Prostate gland (tissue), 2 donors: ENCODE data around the gene TACC2. TPM values are rescaled to one million over a fixed set of nuclear protein-coding genes. Genes with fewer than 3 reads are reported as not detected.

Experiments used
- DNase-seq: peaks from one replicate; pipeline ENCODE4 v3.0.0-alpha.2; 2019; ENCODE audit warnings: low spot score
- H3K27ac ChIP-seq, 2 donors: fragments of 200-600 bp; sonication (generic); 2 replicates each; pipeline ENCODE4 v1.5.1; 2017 to 2019
- H3K27me3 ChIP-seq: fragments of 200-600 bp; sonication (generic); replicated peaks from 2 replicates; pipeline ENCODE4 v1.5.1; 2019; ENCODE audit not compliant: insufficient read depth
- H3K36me3 ChIP-seq, 2 donors: fragments of 200-600 bp; sonication (generic); 1 replicate in 1 of 2; 2 replicates in 1 of 2; pipeline versions ENCODE4 v1.5.1 to v1.8.1; 2017 to 2019
- H3K4me1 ChIP-seq: fragments of 200-600 bp; sonication (generic); replicated peaks from 2 replicates; pipeline ENCODE4 v1.5.1; 2019
- H3K4me3 ChIP-seq, 2 donors: fragments of 200-600 bp; sonication (generic); 2 replicates each; pipeline ENCODE4 v1.5.1; 2017 to 2019
- H3K9me3 ChIP-seq: fragments of 200-600 bp; sonication (generic); 2 replicates; pipeline ENCODE4 v1.5.1; 2017
- CTCF ChIP-seq, 4 experiments: fragments of 200-600 bp in 2 of 4; fragments of 450-650 bp in 2 of 4; sonication (generic) in 2 of 4; IDR thresholded peaks; 1 replicate in 3 of 4; 2 replicates in 1 of 4; pipeline ENCODE4 v1.5.1; 2016 to 2019; ENCODE audit warnings: antibody characterized with exemption in 4 of 4, mild to moderate bottlenecking in 2 of 4, moderate library complexity in 2 of 4
- POLR2A ChIP-seq: fragments of 450-650 bp; IDR thresholded peaks from one replicate; pipeline ENCODE4 v1.6.1; 2016; ENCODE audit warnings: antibody characterized with exemption, mild to moderate bottlenecking
- POLR2AphosphoS5 ChIP-seq: sonication (generic); formaldehyde crosslinking; IDR thresholded peaks from one replicate; pipeline ENCODE4 v1.6.1; 2017; ENCODE audit warnings: antibody characterized with exemption
- WGBS: methylation state at CpG from one replicate; pipeline ENCODE4 v1.1.5; 2018; 5-methylcytosine and 5-hydroxymethylcytosine counted together
- intact Hi-C: fragments of 100-400 bp; cut with DNase I; formaldehyde crosslinking; loops from one replicate; pipeline ENCODE4 v1.14.2; 2022
- total RNA-seq, 2 donors: library from RNA; depleted of rRNA; stranded (reverse); fragments of >200 nt; gene quantifications; one replicate each; pipeline ENCODE4 v1.1.0, GENCODE V29; 2016

TACC2 gene
- total RNA-seq, 2 donors from 2014 or later = 101 to 140 TPM

- Histone ChIP-seq H3K27ac (peak overlapping the region; percentile 83 to 91), H3K9me3 (no peaks in the 10 kb centered on the region), H3K36me3 (no peaks in the 10 kb centered on the region), H3K27me3 (no peaks in the 10 kb centered on the region), H3K4me3 (peak overlapping the region; percentile 6 to 23), H3K4me1 (peaks cover 3% of the 10 kb centered on the region)
- TF ChIP-seq POLR2A (no peak), POLR2AphosphoS5 (peak; percentile 90), CTCF (IDR thresholded peaks at IDR 0.05) (peak in 2 of 4 experiments; percentile 14 to 37)
- peak; percentile 88 for DNase-seq
- intact Hi-C loops = no loop called here
- 18% methylated on average over 22 of the region's 22 CpGs for WGBS
These were observed 165.8 kb downstream of the TACC2 start for GRCh38 chr10:122154545-122155366.

- Histone ChIP-seq H3K9me3 (no peaks in the 10 kb centered on the region), H3K27ac (no peak overlapping the region), H3K27me3 (no peaks in the 10 kb centered on the region), H3K4me3 (no peak overlapping the region), H3K36me3 (no peaks in the 10 kb centered on the region), H3K4me1 (peaks cover 4% of the 10 kb centered on the region)
- intact Hi-C loops = no loop called here
- TF ChIP-seq POLR2A (no peak), POLR2AphosphoS5 (no peak)
- DNase-seq = no peak
- 95% methylated on average over 5 of the region's 5 CpGs for whole genome bisulfite sequencing
These were observed 168.5 kb downstream of the TACC2 start for GRCh38 chr10:122157451-122157850.

GRCh38 chr10:122158362-122158761, 169.4 kb downstream of the TACC2 start:
- Histone ChIP-seq H3K36me3 (no peaks in the 10 kb centered on the region), H3K4me1 (peaks cover 11% of the 10 kb centered on the region), H3K4me3 (no peak overlapping the region), H3K27me3 (no peaks in the 10 kb centered on the region), H3K9me3 (no peaks in the 10 kb centered on the region), H3K27ac (no peak overlapping the region)
- no peak for DNase-seq
- no peak for TF ChIP-seq POLR2A
- no peak for TF ChIP-seq POLR2AphosphoS5
- no peak for TF ChIP-seq CTCF (IDR thresholded peaks at IDR 0.05)
- 95% methylated on average over 4 of the region's 4 CpGs for WGBS
- intact Hi-C loops = no loop called here

- H3K9me3 ChIP-seq = no peaks in the 10 kb centered on the region
- TF ChIP-seq CTCF (IDR thresholded peaks at IDR 0.05) (no peak), POLR2A (no peak), POLR2AphosphoS5 (no peak)
- H3K4me1 ChIP-seq = peaks cover 11% of the 10 kb centered on the region
- 67% methylated on average over 17 of the region's 17 CpGs for WGBS
- no peaks in the 10 kb centered on the region for H3K36me3 ChIP-seq
- H3K27ac ChIP-seq = no peak overlapping the region
- H3K27me3 ChIP-seq = no peaks in the 10 kb centered on the region
- DNase-seq = no peak
- intact Hi-C loops = no loop called here
- H3K4me3 ChIP-seq = no peak overlapping the region
These were observed 170.4 kb downstream of the TACC2 start for GRCh38 chr10:122159141-122159970.

GRCh38 chr10:122161795-122162194, 172.8 kb downstream of the TACC2 start:
- Histone ChIP-seq H3K27me3 (no peaks in the 10 kb centered on the region), H3K4me1 (peaks cover 8% of the 10 kb centered on the region), H3K4me3 (no peak overlapping the region), H3K27ac (no peak overlapping the region), H3K36me3 (no peaks in the 10 kb centered on the region), H3K9me3 (no peaks in the 10 kb centered on the region)
- TF ChIP-seq POLR2A (no peak), CTCF (IDR thresholded peaks at IDR 0.05) (no peak), POLR2AphosphoS5 (no peak)
- DNase-seq = no peak
- intact Hi-C loops = loop anchor here (10.0 kb wide), 1 partner anchor 333 kb away; no protein-coding TSS in a partner anchor
- 85% methylated on average over 8 of the region's 8 CpGs for WGBS
